SKM-1 (cell line): ENCODE data around the gene GNPTG.

Experiments used
- DNase-seq: peaks from one replicate; lab custom pipeline; 2025; ENCODE audit not compliant: unreplicated experiment; lab: John Stamatoyannopoulos, UW

The GNPTG gene

DNA sequence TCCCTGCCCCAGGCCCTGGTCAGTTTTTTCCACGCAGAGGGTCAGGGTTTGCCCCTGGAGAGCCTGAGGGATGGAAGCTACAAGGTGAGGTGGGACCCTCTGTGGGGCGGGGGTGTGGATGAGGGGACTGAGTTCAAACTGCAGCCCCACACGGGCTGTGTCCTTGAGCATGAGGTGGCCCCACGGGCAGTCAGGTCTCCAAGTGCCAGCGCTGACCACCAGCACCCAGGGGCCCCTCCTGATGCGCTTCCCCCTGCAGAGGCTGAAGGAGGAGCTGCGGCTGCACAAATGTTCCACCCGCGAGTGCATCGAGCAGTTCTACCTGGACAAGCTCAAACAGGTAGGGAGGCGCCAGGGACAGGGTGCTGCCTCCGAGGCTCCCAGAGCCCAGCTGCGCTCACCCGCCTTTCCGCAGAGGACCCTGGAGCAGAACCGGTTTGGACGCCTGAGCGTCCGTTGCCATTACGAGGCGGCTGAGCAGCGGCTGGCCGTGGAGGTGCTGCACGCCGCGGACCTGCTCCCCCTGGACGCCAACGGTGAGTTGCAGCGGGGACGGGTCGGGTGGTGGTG is 4.4 kb upstream of the GNPTG start:
- no peak for DNase-seq

DNA sequence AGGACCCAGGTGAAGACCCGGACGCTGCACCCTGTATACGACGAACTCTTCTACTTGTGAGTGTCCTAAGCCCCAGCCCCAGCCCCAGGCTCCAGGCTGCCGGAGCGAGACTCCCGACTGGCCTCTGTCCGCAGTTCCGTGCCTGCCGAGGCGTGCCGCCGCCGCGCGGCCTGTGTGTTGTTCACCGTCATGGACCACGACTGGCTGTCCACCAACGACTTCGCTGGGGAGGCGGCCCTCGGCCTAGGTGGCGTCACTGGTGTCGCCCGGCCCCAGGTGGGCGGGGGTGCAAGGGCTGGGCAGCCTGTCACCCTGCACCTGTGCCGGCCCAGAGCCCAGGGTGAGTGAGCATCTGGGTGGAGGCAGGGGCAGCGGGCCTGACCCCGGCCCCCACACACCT is 3.8 kb upstream of the GNPTG start:
- DNase-seq = no peak

DNA sequence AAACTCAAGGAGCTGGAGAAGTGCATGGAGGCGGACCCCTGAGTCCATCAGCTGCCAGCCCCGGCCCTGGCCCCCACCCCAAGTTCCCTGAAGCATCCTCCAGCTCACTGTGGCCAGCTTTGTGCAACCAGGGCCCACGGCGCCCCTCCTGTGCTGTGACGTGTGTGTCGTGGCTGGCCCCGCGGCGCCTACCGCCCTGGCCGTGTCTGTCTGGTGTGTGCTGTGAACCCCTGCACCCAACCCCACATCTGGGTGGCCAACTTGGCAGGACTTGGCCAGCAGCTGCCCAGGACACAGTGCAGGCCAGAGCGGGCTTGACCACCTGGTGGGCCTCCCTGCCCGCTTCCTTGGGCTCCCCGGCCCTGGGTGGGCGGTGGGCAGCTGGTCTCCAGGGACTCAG is 3.3 kb upstream of the GNPTG start:
- DNase-seq = no peak

DNA sequence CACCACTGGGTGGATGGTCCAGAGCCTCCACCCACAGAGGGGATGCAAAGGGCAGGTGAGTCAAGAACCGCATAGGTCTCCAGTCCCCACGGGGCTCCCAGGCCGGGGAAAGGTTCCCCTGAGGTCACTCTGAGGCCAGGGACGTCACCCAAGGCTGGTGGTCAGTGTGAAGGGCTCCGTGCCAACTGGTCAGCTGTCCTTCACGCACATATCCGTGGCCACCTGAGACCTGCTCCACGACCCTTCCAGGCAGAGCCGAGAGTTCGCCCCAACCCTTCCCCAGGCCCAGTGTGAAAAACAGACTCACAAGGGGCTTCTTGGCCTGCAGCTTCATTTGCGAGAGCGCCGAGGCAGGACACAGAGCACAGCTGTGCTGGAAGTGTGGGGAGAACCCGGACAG is 2.8 kb upstream of the GNPTG start:
- DNase-seq = no peak

DNA sequence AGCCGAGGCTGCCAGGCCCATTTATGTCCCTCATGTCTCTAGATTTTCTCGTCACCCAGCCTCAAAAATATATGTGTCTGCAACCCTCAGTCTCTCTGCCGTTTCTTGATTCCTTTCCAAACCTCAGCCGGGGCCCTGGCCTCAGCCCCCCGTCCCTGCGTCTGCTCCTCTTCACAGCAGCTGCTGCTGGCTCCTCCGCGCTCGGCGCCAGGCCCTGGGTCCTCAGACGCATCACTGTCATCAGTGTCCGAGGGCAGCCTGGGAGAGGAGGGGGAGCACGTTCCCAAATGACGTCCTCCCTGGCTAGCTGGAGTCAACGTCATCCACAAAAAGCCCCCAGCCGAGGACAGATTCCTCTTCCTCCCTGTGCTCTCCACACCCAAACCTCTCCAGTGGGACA is 2.4 kb upstream of the GNPTG start:
- DNase-seq = no peak

DNA sequence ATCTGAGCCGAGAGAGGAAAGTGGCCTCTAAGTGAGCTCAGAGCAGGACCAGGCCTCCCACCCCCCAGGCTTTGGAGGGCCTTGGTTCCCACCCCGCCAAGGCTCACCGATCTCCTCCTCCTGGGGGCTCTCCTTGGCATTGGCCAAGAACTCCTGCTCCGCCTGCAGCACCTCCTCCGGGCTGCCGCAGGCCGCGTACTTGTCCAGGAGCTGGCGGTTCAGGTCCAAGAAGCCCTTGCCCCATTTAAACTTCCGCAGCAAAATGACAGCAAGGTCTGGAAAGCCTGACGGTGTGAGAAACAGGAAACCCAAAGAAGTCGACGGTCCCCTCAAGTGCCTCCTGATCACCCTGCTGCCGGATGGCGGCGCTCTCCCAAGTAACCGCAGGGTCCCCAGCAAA is 1.8 kb upstream of the GNPTG start:
- DNase-seq = no peak

DNA sequence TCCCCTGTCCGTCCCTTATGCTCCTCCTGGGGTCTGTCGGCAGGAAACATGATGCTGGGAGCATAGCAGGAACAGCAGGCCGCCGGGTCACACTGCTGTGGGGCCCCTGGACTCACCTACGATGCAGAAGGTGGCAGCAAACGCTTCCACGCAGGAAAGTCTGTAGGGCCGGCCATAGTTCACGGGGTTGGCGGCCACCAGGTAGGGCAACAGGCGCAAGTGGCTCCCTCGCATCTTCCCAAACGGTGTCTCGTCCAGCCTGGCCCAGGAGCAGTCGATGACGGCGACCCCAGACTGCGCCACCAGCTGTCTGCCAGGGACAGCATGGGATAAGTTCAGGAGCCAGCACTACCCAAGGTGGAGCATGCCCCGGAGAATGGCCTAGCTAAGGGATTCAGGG is 1.0 kb upstream of the GNPTG start:
- DNase-seq = no peak

DNA sequence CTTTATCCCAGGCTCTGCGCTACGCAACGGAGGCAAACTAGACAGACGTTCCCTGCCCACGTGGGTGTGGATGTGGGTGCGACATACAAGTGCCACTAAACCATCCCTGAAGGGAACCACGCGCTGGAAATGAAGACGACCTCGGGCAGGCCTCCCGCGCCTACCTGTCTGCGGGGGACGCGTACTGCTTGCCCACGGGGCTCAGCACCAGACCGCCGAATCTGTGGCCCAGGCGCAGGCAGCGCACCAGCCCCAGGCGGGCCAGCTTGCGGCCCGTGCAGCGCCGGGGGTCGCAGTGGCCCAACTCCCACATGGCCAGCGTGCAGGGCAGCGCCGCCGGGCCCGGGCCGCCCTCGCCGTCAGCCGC is 533 bp upstream of the GNPTG start:
- no peak for DNase-seq

DNA sequence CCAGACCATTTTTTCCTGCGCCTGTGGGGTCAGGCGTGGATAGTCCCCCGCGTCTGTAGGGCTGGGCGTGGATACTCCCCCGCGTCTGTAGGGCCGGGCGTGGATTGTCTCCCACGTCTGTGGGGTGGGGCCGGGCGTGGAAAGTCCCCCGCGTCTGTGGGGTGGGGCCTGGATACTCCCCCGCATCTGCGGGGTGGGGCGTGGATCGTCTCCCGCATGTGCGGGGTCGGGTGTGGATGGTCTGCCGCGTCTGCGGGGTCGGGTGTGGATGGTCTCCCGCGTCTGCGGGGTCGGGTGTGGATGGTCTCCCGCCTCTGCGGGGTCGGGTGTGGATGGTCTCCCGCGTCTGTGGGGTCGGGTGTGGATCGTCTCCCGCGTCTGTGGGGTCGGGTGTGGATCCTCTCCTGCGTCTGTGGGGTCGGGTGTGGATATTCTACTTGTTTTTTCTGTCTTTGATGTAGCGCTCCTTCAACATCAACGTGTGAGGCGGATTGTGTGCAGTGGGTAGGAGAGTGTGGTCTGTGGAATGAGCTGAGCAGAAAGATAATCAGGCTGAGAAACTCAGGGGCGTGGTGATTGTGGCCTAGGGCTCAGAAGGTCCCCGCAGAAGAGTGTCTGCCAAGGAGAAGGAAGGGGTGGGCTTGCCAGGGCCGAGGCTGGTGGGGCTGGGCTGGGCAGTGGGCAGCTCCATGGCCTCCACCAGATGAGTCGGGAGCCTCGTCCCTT is 3.2 kb downstream of the GNPTG start:
- no peak for DNase-seq

DNA sequence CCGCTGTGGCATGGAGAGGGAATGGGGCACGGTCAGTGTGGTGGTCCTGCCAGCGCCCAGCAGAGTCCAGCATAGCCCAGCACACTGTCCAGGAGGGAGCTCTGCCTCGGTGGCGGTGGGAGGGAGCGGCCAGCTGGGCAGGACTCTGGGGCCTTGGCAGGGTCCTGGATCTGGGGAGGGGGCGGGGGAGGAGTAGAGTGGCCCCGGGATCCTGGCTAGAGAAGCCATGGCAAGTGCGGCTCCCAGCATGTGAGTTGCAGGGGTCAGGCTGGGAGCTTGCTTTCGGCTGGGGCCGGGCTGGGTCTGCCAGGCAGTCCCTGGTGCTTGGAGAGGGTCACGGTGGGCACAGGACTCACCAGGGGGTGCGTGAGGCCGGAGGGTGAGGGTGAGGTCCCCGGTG is 3.9 kb downstream of the GNPTG start:
- no peak for DNase-seq

DNA sequence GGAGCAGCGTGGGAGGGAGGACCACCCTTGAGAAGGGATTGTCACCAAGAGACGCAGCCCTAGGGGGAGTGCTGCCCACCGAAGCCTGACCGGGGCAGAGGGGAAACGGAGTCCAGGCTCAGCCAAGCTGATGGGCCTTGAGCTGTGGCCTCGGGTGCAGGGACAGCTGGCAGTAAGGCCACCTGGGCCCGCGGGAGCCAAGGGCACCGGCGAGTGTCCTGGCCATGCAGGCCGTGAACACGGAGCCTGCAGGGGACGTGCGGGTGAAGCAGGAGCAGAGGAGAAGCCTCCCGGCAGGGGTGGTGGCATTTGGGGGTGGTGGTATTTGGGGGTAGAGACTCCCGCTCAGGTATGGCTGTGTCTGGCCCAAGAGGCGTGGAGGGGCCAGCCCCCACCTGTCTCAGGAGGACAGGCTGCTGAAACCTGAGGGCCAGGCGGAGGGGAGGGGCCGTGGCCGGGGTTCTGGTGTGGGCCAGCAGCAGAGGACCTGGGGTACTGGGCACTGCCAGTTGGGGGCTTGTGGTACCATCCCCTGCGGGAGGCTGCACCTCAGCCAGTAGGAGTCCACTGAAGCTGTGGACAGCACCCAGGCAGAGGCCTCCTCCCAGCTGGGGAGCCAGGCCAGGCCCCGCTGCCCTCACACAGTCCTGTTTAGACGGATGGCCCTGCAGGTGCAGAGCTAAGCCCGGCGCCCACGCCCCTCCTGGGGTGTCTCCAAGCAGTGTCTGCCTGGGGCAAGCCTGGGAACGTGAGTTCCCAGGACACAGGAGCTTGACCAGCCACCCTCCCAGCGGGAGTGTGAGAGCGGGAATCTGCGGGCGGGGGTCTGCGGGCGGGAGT is 4.5 kb downstream of the GNPTG start:
- DNase-seq = no peak

DNA sequence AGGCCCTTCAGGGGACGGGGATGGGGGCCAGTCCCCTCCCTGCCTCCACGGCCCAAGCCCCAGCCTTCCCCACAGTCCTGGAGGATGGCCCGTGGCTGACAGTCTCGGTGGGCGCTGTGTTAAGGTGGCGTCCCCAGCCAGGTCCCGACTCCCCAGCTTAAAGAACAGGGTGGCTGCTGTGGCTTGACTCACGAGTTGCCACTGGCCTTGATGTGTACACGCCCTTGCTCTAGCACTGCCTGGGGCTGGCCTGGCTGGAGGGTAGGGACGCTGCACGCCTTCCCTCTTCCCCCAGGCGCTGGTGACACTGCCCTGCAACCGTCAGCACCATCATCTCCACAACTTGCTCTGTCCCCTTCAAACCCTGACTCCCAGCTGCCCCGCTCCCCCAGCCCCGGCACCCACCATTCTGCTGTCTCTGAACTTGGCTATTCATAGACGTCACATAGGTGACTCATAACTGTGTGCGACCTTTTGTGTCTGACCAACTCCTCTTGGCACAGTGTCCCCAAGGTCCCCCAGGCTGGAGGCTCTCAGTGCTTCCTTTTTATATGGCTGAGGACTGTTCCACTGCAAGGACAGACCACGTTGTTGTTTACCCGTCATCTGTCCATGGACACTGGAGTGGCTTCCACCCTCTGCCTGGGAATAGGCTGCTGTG is 6.3 kb downstream of the GNPTG start:
- DNase-seq = no peak

DNA sequence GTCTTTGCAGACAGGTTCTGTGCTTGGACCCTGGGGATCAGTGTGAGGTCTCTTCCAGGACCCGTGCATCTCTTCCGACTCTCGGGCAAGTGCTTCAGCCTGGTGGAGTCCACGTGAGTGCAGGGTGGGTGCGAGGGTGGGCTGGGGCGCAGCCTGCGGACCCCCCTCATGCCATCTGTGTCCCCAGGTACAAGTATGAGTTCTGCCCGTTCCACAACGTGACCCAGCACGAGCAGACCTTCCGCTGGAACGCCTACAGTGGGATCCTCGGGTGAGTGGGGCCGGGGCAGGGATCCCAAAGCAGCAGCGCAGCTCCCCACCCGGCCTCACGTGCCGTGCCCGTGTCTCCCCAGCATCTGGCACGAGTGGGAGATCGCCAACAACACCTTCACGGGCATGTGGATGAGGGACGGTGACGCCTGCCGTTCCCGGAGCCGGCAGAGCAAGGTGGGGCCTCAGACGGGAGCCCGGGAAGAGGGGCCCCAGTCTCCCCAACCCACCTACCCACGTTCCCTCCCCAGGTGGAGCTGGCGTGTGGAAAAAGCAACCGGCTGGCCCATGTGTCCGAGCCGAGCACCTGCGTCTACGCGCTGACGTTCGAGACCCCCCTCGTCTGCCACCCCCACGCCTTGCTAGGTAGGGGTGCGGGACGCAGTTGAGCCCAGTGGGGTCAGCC is 10.1 kb downstream of the GNPTG start:
- no peak for DNase-seq

DNA sequence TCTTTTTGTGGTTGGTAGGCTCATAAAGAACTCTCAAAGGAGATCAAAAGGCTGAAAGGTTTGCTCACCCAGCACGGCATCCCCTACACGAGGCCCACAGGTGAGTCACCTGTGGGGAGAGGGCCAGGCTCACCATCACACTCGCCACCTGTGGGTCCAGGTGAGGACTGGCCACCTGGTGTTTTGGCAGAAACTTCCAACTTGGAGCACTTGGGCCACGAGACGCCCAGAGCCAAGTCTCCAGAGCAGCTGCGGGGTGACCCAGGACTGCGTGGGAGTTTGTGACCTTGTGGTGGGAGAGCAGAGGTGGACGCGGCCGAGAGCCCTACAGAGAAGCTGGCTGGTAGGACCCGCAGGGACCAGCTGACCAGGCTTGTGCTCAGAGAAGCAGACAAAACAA is 11.1 kb downstream of the GNPTG start:
- DNase-seq = no peak

DNA sequence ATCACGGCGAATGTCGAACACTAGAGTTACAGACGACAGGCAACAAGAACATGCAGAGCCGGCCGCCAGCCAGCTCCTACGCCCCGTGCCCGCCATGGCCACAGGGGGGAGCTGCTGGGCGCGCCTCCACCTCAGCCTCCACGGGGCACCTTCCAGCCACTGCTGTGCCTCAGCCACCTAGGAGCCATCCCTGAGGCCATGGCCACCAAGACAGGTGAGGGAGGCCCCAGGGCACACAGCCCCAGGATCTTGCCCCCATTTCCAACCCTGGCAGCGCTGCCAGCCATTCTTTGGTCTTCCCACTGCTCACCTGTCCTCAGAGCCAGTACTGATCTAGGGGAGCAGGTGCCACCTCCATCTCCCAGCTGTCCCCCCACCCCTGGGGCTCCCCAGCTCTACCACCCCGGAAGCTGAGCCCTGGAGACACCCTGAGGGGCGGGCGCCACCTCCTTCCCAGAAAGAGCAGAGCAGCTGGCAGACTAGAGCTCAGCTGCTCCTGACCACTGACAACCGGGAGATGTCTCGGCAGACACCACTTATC is 11.8 kb downstream of the GNPTG start:
- peak; percentile 7 for DNase-seq

DNA sequence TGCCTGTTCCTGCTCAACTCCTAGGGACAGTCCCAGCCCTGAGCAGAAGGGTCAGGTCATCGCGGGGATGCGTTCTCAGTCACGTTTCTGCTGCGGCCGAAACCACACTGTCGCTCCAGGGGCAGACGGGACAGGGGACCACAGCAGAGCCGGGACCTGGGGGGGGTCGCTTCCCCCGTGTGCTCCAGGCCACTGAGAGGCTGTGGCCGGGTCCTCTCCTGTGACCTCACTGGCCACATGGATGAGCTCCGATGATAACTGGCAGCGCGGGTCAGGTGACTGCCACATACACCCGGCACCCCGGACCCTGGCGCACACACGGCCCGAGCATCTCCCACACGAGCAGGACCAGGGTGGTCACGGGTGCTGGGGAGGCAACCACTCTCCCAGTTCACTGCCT is 12.8 kb downstream of the GNPTG start:
- no peak for DNase-seq

DNA sequence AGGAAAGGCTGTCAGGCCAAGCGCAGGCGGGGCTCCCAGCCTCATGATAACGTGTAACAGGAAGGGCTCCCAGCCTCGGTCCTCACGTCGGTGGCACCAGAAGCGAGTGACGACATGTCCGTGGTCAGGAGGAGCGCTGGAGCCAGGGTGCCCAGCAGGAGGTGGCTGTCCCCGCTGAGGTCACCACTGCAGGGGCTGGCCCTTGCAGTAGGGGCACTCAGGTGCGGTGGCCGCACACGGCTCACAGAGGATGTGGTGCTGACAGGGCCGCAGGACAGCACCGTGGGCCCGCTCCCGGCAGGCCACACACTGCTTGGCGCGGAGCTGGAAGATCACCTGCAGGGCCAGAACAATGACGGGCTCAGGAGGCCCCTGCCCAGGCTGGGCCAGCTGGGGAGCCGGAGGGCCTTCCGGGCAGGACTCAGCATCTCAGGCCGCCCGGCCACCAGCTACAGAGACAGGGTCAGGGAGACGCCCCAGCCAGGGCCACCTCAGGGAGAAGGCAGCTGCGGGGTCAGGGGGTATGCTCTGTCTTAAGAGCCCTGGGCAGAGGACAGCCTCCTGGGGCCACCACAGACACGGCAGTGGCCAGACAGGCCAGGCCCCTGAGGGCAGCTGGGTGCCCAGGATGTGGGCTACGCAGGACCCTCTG is 14.5 kb downstream of the GNPTG start:
- DNase-seq = no peak

DNA sequence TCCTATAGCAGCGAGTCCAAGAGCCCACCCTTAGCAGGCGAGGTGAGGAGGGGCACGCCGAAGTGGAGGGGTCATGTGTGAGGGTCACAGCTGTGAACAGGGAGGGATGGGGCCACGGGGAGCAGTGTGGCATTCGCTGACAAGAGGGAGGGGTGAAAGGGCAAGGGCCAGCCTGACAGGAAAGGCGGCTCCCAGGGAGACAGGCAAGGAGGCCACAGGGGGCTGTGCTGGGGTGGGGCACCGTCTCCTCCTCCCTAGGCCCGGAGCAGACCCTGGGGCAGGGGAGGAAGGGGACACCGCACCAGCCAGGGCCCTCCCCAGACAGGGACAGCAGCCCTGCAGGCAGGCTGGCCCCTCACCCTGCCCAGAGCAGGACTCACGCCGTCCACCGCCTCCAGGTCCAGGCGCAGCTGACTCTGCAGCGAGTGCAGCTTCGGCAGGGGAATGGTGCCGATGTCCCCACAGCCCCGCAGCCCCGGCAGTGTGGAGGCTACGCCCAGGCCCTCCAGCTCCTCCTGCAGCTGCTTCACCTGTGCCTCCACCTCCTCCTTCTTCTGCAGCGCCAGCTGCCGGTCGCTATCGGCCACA is 15.1 kb downstream of the GNPTG start:
- DNase-seq = no peak

DNA sequence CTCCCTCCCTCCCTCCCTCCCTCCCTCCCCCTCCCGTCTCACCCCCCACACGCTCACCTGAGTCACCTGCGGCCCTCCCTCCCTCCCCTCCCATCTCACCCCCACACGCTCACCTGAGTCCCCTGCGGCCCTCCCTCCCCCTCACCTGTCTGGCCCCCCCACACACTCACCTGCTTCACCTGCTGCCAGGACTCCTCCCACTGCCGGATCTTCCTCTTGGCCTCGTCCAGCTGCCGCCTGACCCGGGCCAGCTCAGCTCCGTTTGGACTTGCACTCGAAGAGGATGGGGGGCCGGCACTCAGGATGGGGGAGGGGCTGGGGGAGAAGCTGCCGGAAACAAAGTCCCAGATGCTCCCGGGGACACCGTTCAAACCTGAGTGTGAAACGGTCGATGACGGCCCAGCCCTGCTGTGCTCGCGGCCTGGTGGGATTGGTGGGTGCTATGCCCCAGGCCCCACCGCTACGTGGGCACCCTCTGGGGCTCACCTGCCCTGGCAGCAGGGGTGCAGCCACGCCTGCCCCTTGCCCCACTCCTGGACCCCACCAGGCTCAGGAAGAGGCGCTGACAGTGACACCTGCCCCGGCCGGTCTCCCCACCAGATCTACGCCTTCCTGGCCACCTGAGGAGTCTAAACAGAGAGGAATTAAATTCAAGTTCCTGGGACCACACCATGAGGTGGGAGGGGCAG is 15.9 kb downstream of the GNPTG start:
- no peak for DNase-seq
